WTC11 (cell line): ENCODE measurements around the gene PIP5K1A. TPM values are rescaled to one million over a fixed set of nuclear protein-coding genes. Genes with fewer than 3 reads are reported as not detected.

Experiments
- ATAC-seq: fragments of 200-7000 bp; cut with Tn5 transposase; 2 replicates; pipeline ENCODE4 v1.10.0; 2021; ENCODE audit warnings: mild to moderate bottlenecking, moderate library complexity
- CTCF ChIA-PET: fragments of 300-600 bp; sonication (Branson Sonifier 250); formaldehyde crosslinking; loops from one replicate; lab custom pipeline; 2021; ENCODE audit warnings: antibody characterized with exemption; lab: Charles Lee
- POLR2A ChIA-PET: fragments of 350-600 bp; sonication (Branson Sonifier 250); formaldehyde crosslinking; loops from one replicate; lab custom pipeline; 2021; ENCODE audit warnings: antibody characterized with exemption; lab: Charles Lee
- DNase-seq: peaks from one replicate; pipeline ENCODE4 v3.0.0; 2021; ENCODE audit warnings: low spot score
- H3K27ac Mint-ChIP-seq: 2 replicates; pipeline ENCODE4 v1.8.0; 2021; ENCODE audit warnings: mixed read lengths
- H3K27me3 Mint-ChIP-seq: 2 replicates; pipeline ENCODE4 v1.8.0; 2021; ENCODE audit warnings: low read depth, mild to moderate bottlenecking, moderate library complexity, mixed read lengths
- H3K36me3 Mint-ChIP-seq: 2 replicates; pipeline ENCODE4 v1.8.0; 2021; ENCODE audit warnings: mixed read lengths
- H3K4me1 Mint-ChIP-seq: 2 replicates; pipeline ENCODE4 v1.8.0; 2022; ENCODE audit warnings: mixed read lengths
- H3K4me3 Mint-ChIP-seq: 2 replicates; pipeline ENCODE4 v1.8.0; 2021; ENCODE audit warnings: mild to moderate bottlenecking, moderate library complexity, mixed read lengths
- H3K9me3 Mint-ChIP-seq: 2 replicates; pipeline ENCODE4 v1.8.0; 2021; ENCODE audit warnings: mixed read lengths
- CREM ChIP-seq: sonication (generic); formaldehyde crosslinking; IDR thresholded peaks from 2 replicates; pipeline ENCODE4 v1.8.1; 2022; ENCODE audit warnings: mild to moderate bottlenecking, missing genetic modification reagents, moderate library complexity
- E2F1 ChIP-seq: sonication (generic); formaldehyde crosslinking; IDR thresholded peaks from 2 replicates; pipeline ENCODE4 v1.8.0; 2022; ENCODE audit warnings: mild to moderate bottlenecking, missing genetic modification reagents
- E2F5 ChIP-seq: sonication (generic); formaldehyde crosslinking; IDR thresholded peaks from 2 replicates; pipeline ENCODE4 v1.8.1; 2022; ENCODE audit warnings: mild to moderate bottlenecking, moderate library complexity, missing genetic modification reagents
- ESRRA ChIP-seq: sonication (generic); formaldehyde crosslinking; IDR thresholded peaks from 2 replicates; pipeline ENCODE4 v1.8.1; 2022; ENCODE audit warnings: mild to moderate bottlenecking, missing genetic modification reagents, borderline replicate concordance
- FOXJ3 ChIP-seq: sonication (generic); formaldehyde crosslinking; IDR thresholded peaks from 2 replicates; pipeline ENCODE4 v1.9.0; 2021; ENCODE audit warnings: missing genetic modification reagents, mild to moderate bottlenecking, borderline replicate concordance
- FOXP4 ChIP-seq: sonication (generic); formaldehyde crosslinking; IDR thresholded peaks from 2 replicates; pipeline ENCODE4 v1.8.0; 2022; ENCODE audit warnings: mild to moderate bottlenecking, missing genetic modification reagents
- GABPB1 ChIP-seq: sonication (generic); formaldehyde crosslinking; IDR thresholded peaks from 2 replicates; pipeline ENCODE4 v1.8.1; 2023; ENCODE audit warnings: mild to moderate bottlenecking, missing genetic modification reagents
- HMGXB4 ChIP-seq: sonication (generic); formaldehyde crosslinking; IDR thresholded peaks from 2 replicates; pipeline ENCODE4 v1.8.1; 2023; ENCODE audit warnings: mild to moderate bottlenecking, moderate library complexity, missing genetic modification reagents
- IRF1 ChIP-seq: sonication (generic); formaldehyde crosslinking; IDR thresholded peaks from 2 replicates; pipeline ENCODE4 v1.8.0; 2023; ENCODE audit warnings: missing genetic modification reagents
- JAZF1 ChIP-seq: fragments of 250-450 bp; sonication (Bioruptor Pico); IDR thresholded peaks from 2 replicates; pipeline ENCODE4 v1.9.0; 2021; ENCODE audit warnings: moderate library complexity, mild to moderate bottlenecking, inconsistent platforms
- MAX ChIP-seq: sonication (generic); formaldehyde crosslinking; IDR thresholded peaks from 2 replicates; pipeline ENCODE4 v1.8.0; 2022; ENCODE audit warnings: mild to moderate bottlenecking, missing genetic modification reagents
- MXD4 ChIP-seq: fragments of 250-450 bp; sonication (Bioruptor Pico); IDR thresholded peaks from 2 replicates; pipeline ENCODE4 v1.8.0; 2021; ENCODE audit warnings: mild to moderate bottlenecking, moderate library complexity, borderline replicate concordance
- MYBL2 ChIP-seq: sonication (generic); formaldehyde crosslinking; IDR thresholded peaks from 2 replicates; pipeline ENCODE4 v1.8.1; 2023; ENCODE audit warnings: mild to moderate bottlenecking, moderate library complexity, missing genetic modification reagents
- NFATC4 ChIP-seq: fragments of 250-450 bp; sonication (Bioruptor Pico); IDR thresholded peaks from 2 replicates; pipeline ENCODE4 v1.9.0; 2021; ENCODE audit warnings: mild to moderate bottlenecking
- NR2C2 ChIP-seq: sonication (generic); formaldehyde crosslinking; IDR thresholded peaks from 2 replicates; pipeline ENCODE4 v1.8.0; 2022; ENCODE audit warnings: mild to moderate bottlenecking, missing genetic modification reagents
- OVOL2 ChIP-seq: fragments of 250-450 bp; sonication (Bioruptor Pico); IDR thresholded peaks from 2 replicates; pipeline ENCODE4 v1.9.0; 2021; ENCODE audit warnings: mild to moderate bottlenecking, borderline replicate concordance
- PREB ChIP-seq: sonication (generic); formaldehyde crosslinking; IDR thresholded peaks from 2 replicates; pipeline ENCODE4 v1.8.1; 2022; ENCODE audit warnings: mild to moderate bottlenecking, missing genetic modification reagents, moderate library complexity, borderline replicate concordance
- SOX15 ChIP-seq: fragments of 250-450 bp; sonication (Bioruptor Pico); IDR thresholded peaks from 2 replicates; pipeline ENCODE4 v1.9.0; 2021; ENCODE audit warnings: mild to moderate bottlenecking
- ZBTB21 ChIP-seq: sonication (generic); formaldehyde crosslinking; IDR thresholded peaks from 2 replicates; pipeline ENCODE4 v1.8.1; 2023; ENCODE audit warnings: mild to moderate bottlenecking, missing genetic modification reagents, borderline replicate concordance
- ZNF232 ChIP-seq: sonication (generic); formaldehyde crosslinking; IDR thresholded peaks from 2 replicates; pipeline ENCODE4 v1.8.0; 2022; ENCODE audit warnings: mild to moderate bottlenecking, missing genetic modification reagents
- ZNF396 ChIP-seq: fragments of 250-450 bp; sonication (Bioruptor Pico); IDR thresholded peaks from 2 replicates; pipeline ENCODE4 v1.8.0; 2021; ENCODE audit warnings: mild to moderate bottlenecking, moderate library complexity, borderline replicate concordance
- ZNF416 ChIP-seq: fragments of 250-450 bp; sonication (Bioruptor Pico); IDR thresholded peaks from 2 replicates; pipeline ENCODE4 v1.9.0; 2021; ENCODE audit warnings: mild to moderate bottlenecking, inconsistent platforms
- ZNF423 ChIP-seq: fragments of 250-450 bp; sonication (Bioruptor Pico); IDR thresholded peaks from 2 replicates; pipeline ENCODE4 v2.1.2; 2022; ENCODE audit warnings: mild to moderate bottlenecking, moderate library complexity
- total RNA-seq: library from RNA; stranded (reverse); gene quantifications from 3 replicates; pipeline ENCODE4 v1.2.3, GENCODE V29; 2021

The PIP5K1A gene
- total RNA-seq, 1 experiment from 2014 or later, result 81.3 TPM

GRCh38 chr1:151284013-151284577, 85.7 kb downstream of the PIP5K1A start:
- no peak for DNase-seq
- CTCF ChIA-PET, result interaction anchor here (0.6 to 2.0 kb wide), 7 partner anchors 9 to 210 kb away, joined by 3 to 16 read pairs (median 5); no protein-coding TSS in a partner anchor
- POLR2A ChIA-PET, result interaction anchor here (1.3 to 2.9 kb wide), 4 partner anchors 11 to 227 kb away, joined by 3 to 23 read pairs (median 10); partner anchors contain the start of genes CGN and PI4KB
- Mint-ChIP-seq H3K4me3 (peak overlapping the region; percentile 96), H3K36me3 (peaks cover 35% of the 10 kb centered on the region)
- TF ChIP-seq MYBL2 (CRISPR knock-in tag) (no peak), NFATC4 (CRISPR knock-in tag) (no peak), ZNF232 (no peak), GABPB1 (no peak), HMGXB4 (CRISPR knock-in tag) (no peak), ZNF423 (CRISPR knock-in tag) (no peak), OVOL2 (CRISPR knock-in tag) (no peak), PREB (no peak), FOXP4 (CRISPR knock-in tag) (no peak), ZBTB21 (CRISPR knock-in tag) (no peak), JAZF1 (no peak), ZNF416 (CRISPR knock-in tag) (no peak), IRF1 (no peak)
- TF ChIP-seq, all 79 proteins: peak for 0
- H3K4me1 Mint-ChIP-seq, result peaks cover 15% of the 10 kb centered on the region
- peak overlapping the region; percentile 76 for H3K27ac Mint-ChIP-seq
- no peaks in the 10 kb centered on the region for H3K9me3 Mint-ChIP-seq
- H3K27me3 Mint-ChIP-seq, result no peaks in the 10 kb centered on the region
- no peak for ATAC-seq

- no peak for DNase-seq
Observed at GRCh38 chr1:151286619-151287340, 88.4 kb downstream of the PIP5K1A start.

GRCh38 chr1:151287341-151287699, 89.0 kb downstream of the PIP5K1A start:
- Mint-ChIP-seq H3K27me3 (no peaks in the 10 kb centered on the region), H3K36me3 (peaks cover 48% of the 10 kb centered on the region), H3K4me3 (no peak overlapping the region), H3K4me1 (peaks cover 17% of the 10 kb centered on the region), H3K9me3 (no peaks in the 10 kb centered on the region), H3K27ac (no peak overlapping the region)
- DNase-seq, result no peak
- no peak for ATAC-seq
- ChIA-PET POLR2A (no interaction called here), CTCF (interaction anchor here (1.1 kb wide), 1 partner anchor 14 kb away, joined by 4 read pairs; no protein-coding TSS in a partner anchor)
- no peak for TF ChIP-seq ZNF396 (CRISPR knock-in tag)
- no peak for TF ChIP-seq ZNF416 (CRISPR knock-in tag)
- TF ChIP-seq MAX (CRISPR knock-in tag), result no peak
- no peak for TF ChIP-seq E2F5 (CRISPR knock-in tag)
- TF ChIP-seq E2F1 (CRISPR knock-in tag), result no peak
- no peak for TF ChIP-seq OVOL2 (CRISPR knock-in tag)
- TF ChIP-seq ESRRA (CRISPR knock-in tag), result no peak
- no peak for TF ChIP-seq GABPB1
- TF ChIP-seq MXD4 (CRISPR knock-in tag), result no peak
- TF ChIP-seq IRF1, result no peak
- TF ChIP-seq SOX15 (CRISPR knock-in tag), result no peak
- TF ChIP-seq FOXJ3 (CRISPR knock-in tag), result no peak
- TF ChIP-seq CREM, result no peak

More at GRCh38 chr1:151286619-151287340, 88.4 kb downstream of the PIP5K1A start:
- ChIA-PET CTCF (interaction anchor here (1.1 kb wide), 1 partner anchor 14 kb away, joined by 4 read pairs; no protein-coding TSS in a partner anchor), POLR2A (no interaction called here)
- Mint-ChIP-seq H3K27ac (no peak overlapping the region), H3K9me3 (no peaks in the 10 kb centered on the region), H3K4me1 (peaks cover 17% of the 10 kb centered on the region), H3K36me3 (peaks cover 48% of the 10 kb centered on the region), H3K4me3 (no peak overlapping the region), H3K27me3 (no peaks in the 10 kb centered on the region)
- TF ChIP-seq NR2C2 (CRISPR knock-in tag), result no peak
- ATAC-seq, result no peak
